Esophagus squamous epithelium (tissue), 4 donors: Measurements from ENCODE around the gene PHF2.

ENCODE experiments used
- POLR2A ChIP-seq, 4 donors: fragments of 450-650 bp; IDR thresholded peaks; one replicate each; pipeline ENCODE4 v1.6.1; 2017; ENCODE audit warnings: antibody characterized with exemption in 4 of 4, mild to moderate bottlenecking in 4 of 4, moderate library complexity in 3 of 4
- TF ChIP-seq, protein P1 (sequence below), 6 experiments: fragments of 450-650 bp in 4 of 6; fragments of 200-600 bp in 2 of 6; sonication (generic) in 2 of 6; IDR thresholded peaks; one replicate each; pipeline ENCODE4 v1.5.1; 2016 to 2019; ENCODE audit warnings: antibody characterized with exemption in 6 of 6, mild to moderate bottlenecking in 4 of 6, moderate library complexity in 4 of 6

DNA sequence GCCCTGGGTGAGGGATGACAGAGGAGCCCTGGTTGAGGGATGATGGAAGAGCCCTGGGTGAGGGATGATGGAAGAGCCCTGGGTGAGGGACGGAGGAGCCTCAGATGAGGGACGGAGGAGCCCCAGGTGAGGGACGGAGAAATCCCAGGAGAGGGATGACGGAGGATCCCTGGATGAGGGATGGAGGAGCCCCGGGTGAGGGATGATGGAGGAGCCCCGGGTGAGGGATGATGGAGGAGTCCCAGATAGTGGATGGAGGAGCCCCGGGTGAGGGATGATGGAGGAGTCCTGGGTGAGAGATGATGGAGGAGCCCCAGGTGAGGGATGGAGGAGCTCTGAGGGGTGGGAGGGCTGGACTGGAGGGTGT lies 10.9 kb downstream of the PHF2 start:
- TF ChIP-seq, protein P1, sequence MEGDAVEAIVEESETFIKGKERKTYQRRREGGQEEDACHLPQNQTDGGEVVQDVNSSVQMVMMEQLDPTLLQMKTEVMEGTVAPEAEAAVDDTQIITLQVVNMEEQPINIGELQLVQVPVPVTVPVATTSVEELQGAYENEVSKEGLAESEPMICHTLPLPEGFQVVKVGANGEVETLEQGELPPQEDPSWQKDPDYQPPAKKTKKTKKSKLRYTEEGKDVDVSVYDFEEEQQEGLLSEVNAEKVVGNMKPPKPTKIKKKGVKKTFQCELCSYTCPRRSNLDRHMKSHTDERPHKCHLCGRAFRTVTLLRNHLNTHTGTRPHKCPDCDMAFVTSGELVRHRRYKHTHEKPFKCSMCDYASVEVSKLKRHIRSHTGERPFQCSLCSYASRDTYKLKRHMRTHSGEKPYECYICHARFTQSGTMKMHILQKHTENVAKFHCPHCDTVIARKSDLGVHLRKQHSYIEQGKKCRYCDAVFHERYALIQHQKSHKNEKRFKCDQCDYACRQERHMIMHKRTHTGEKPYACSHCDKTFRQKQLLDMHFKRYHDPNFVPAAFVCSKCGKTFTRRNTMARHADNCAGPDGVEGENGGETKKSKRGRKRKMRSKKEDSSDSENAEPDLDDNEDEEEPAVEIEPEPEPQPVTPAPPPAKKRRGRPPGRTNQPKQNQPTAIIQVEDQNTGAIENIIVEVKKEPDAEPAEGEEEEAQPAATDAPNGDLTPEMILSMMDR (IDR thresholded peaks at IDR 0.05) = no peak
- TF ChIP-seq POLR2A (IDR thresholded peaks at IDR 0.05) = no peak
